A549 (cell line): ENCODE results near the gene PPP1R13L. TPM values are rescaled to one million over a fixed set of nuclear protein-coding genes. Genes with fewer than 3 reads are reported as not detected.

ENCODE experiments used
- ATAC-seq, 2 experiments: fragments of 200-7000 bp in 1 of 2; fragments of >200 bp in 1 of 2; cut with Nextera tagmentation in 1 of 2; cut with Tn5 transposase in 1 of 2; 3 replicates each; pipeline versions ENCODE4 v1.8.0 to v1.9.1; 2018 to 2020; ENCODE audit warnings: mild to moderate bottlenecking in 1 of 2, moderate library complexity in 1 of 2
- CTCF ChIA-PET: fragments of 300-600 bp; sonication (Branson Sonifier 250); formaldehyde crosslinking; extraction: SDS; loops from one replicate; lab custom pipeline; 2021; ENCODE audit warnings: antibody characterized with exemption, inconsistent platforms; lab: Yijun Ruan, JAX
- POLR2A ChIA-PET: fragments of 350-600 bp; formaldehyde crosslinking; extraction: SDS; loops from one replicate; lab custom pipeline; 2021; ENCODE audit warnings: antibody characterized with exemption, inconsistent platforms; lab: Yijun Ruan, JAX
- DNase-seq, 2 experiments: peaks; one replicate each; pipeline versions ENCODE4 v3.0.0 to v3.0.0-alpha.2; 2011 to 2016; ENCODE audit warnings: low read depth in 1 of 2, low spot score in 1 of 2
- FAIRE-seq: peaks from 2 replicates; lab custom pipeline; 2011; peaks lifted over from hg19 to GRCh38; lab: Jason Lieb, UNC
- H3K27ac ChIP-seq, 2 experiments: fragments of >200 bp; sonication (Bioruptor Twin); formaldehyde crosslinking; 3 replicates each; pipeline ENCODE4 v1.5.1; 2016 to 2017
- H3K4me1 ChIP-seq: fragments of >200 bp; sonication (Bioruptor Twin); formaldehyde crosslinking; 3 replicates; pipeline ENCODE4 v1.6.1; 2016
- H3K4me2 ChIP-seq: fragments of >200 bp; sonication (Bioruptor Twin); formaldehyde crosslinking; 3 replicates; pipeline ENCODE4 v1.6.1; 2016
- H3K4me3 ChIP-seq: fragments of >200 bp; sonication (Bioruptor Twin); formaldehyde crosslinking; 3 replicates; pipeline ENCODE4 v1.5.1; 2016
- H3K9me3 ChIP-seq: fragments of >200 bp; sonication (Bioruptor Twin); formaldehyde crosslinking; 3 replicates; pipeline ENCODE4 v1.6.1; 2016
- BHLHE40 ChIP-seq: IDR thresholded peaks from 2 replicates; pipeline ENCODE4 v1.6.1; 2012; ENCODE audit warnings: low read depth, low read length, inconsistent platforms
- CBX2 ChIP-seq: fragments of 200-600 bp; sonication (generic); IDR thresholded peaks from 2 replicates; pipeline ENCODE4 v1.6.1; 2016; ENCODE audit warnings: low read depth, mild to moderate bottlenecking, borderline replicate concordance
- CEBPB ChIP-seq, 2 experiments: fragments of >200 bp in 1 of 2; sonication (Bioruptor Twin) in 1 of 2; formaldehyde crosslinking in 1 of 2; IDR thresholded peaks; 2 replicates each; pipeline ENCODE4 v1.6.1; 2012 to 2016
- EHF ChIP-seq: fragments of 250-450 bp; sonication (Bioruptor Pico); IDR thresholded peaks from 2 replicates; pipeline ENCODE4 v1.5.0; 2020; ENCODE audit warnings: mild to moderate bottlenecking
- EHMT2 ChIP-seq: fragments of 200-600 bp; sonication (generic); IDR thresholded peaks from 2 replicates; pipeline ENCODE4 v1.6.1; 2016; ENCODE audit warnings: antibody characterized with exemption, low read depth, mild to moderate bottlenecking, moderate library complexity
- EP300 ChIP-seq, 2 experiments: fragments of >200 bp; sonication (Bioruptor Twin); formaldehyde crosslinking; IDR thresholded peaks; 2 replicates in 1 of 2; 3 replicates in 1 of 2; pipeline ENCODE4 v1.6.1; 2016 to 2017
- ESRRA ChIP-seq: fragments of 150-350 bp; IDR thresholded peaks from 2 replicates; pipeline ENCODE4 v1.6.1; 2014; ENCODE audit warnings: mild to moderate bottlenecking, low read length, borderline replicate concordance
- FOSB ChIP-seq: fragments of 250-450 bp; sonication (Bioruptor Pico); IDR thresholded peaks from 2 replicates; pipeline ENCODE4 v1.5.0; 2020; ENCODE audit warnings: mild to moderate bottlenecking, moderate library complexity
- FOSL2 ChIP-seq, 2 experiments: fragments of 450-650 bp in 1 of 2; fragments of >200 bp in 1 of 2; sonication (Bioruptor Twin) in 1 of 2; formaldehyde crosslinking; IDR thresholded peaks; 2 replicates each; pipeline versions ENCODE4 v1.5.0 to v1.6.1; 2016 to 2020; ENCODE audit warnings: mild to moderate bottlenecking in 1 of 2, moderate library complexity in 1 of 2
- FOXS1 ChIP-seq: fragments of 250-450 bp; sonication (Bioruptor Pico); IDR thresholded peaks from 2 replicates; pipeline ENCODE4 v1.5.0; 2020; ENCODE audit warnings: mild to moderate bottlenecking, moderate library complexity
- GATA3 ChIP-seq: IDR thresholded peaks from 2 replicates; pipeline ENCODE4 v1.6.1; 2012; ENCODE audit warnings: borderline replicate concordance
- HDAC2 ChIP-seq: fragments of 200-600 bp; sonication (generic); IDR thresholded peaks from 2 replicates; pipeline ENCODE4 v1.6.1; 2016
- HOXA7 ChIP-seq: fragments of 250-450 bp; sonication (Bioruptor Pico); IDR thresholded peaks from 2 replicates; pipeline ENCODE4 v1.5.0; 2020; ENCODE audit warnings: mild to moderate bottlenecking, moderate library complexity
- HOXB13 ChIP-seq: fragments of 250-450 bp; sonication (Bioruptor Pico); IDR thresholded peaks from 2 replicates; pipeline ENCODE4 v1.5.0; 2020; ENCODE audit warnings: low read depth, mild to moderate bottlenecking, moderate library complexity
- HOXB5 ChIP-seq: fragments of 250-450 bp; sonication (Bioruptor Pico); IDR thresholded peaks from 2 replicates; pipeline ENCODE4 v1.5.0; 2020; ENCODE audit warnings: mild to moderate bottlenecking, moderate library complexity
- JUN ChIP-seq, 2 experiments: fragments of >200 bp; sonication (Bioruptor Twin); formaldehyde crosslinking; IDR thresholded peaks; 2 replicates in 1 of 2; 3 replicates in 1 of 2; pipeline ENCODE4 v1.6.1; 2016 to 2017
- KDM1A ChIP-seq: fragments of 200-600 bp; sonication (generic); IDR thresholded peaks from 2 replicates; pipeline ENCODE4 v1.6.1; 2016; ENCODE audit warnings: low read depth, mild to moderate bottlenecking
- MAFK ChIP-seq: fragments of 450-650 bp; IDR thresholded peaks from 2 replicates; pipeline ENCODE4 v1.6.1; 2014; ENCODE audit not compliant: partially characterized antibody
- MAZ ChIP-seq: fragments of 150-350 bp; IDR thresholded peaks from 2 replicates; pipeline ENCODE4 v1.6.1; 2014; ENCODE audit warnings: antibody characterized with exemption, low read depth, low read length, borderline replicate concordance
- MYC ChIP-seq: IDR thresholded peaks from 2 replicates; pipeline ENCODE4 v1.6.1; 2012; ENCODE audit warnings: mild to moderate bottlenecking, inconsistent platforms, low read length, improper control_type of control experiment, borderline replicate concordance
- NFE2L2 ChIP-seq: fragments of 150-350 bp; conservative IDR thresholded peaks from 2 replicates; pipeline ENCODE4 v1.6.1; 2014; ENCODE audit warnings: low read length
- PHF8 ChIP-seq: fragments of 200-600 bp; sonication (generic); IDR thresholded peaks from 2 replicates; pipeline ENCODE4 v1.6.1; 2016; ENCODE audit warnings: low read depth, mild to moderate bottlenecking, antibody characterized with exemption, moderate library complexity, borderline replicate concordance
- POLR2A ChIP-seq: IDR thresholded peaks from 2 replicates; pipeline ENCODE4 v1.6.1; 2012; ENCODE audit warnings: mild to moderate bottlenecking, low read length
- POLR2AphosphoS2 ChIP-seq: conservative IDR thresholded peaks from 2 replicates; pipeline ENCODE4 v1.6.1; 2012; ENCODE audit warnings: low read length, improper control_type of control experiment, inconsistent platforms
- RARB ChIP-seq: fragments of 250-450 bp; sonication (Bioruptor Pico); IDR thresholded peaks from 2 replicates; pipeline ENCODE4 v1.8.0; 2021; ENCODE audit warnings: mild to moderate bottlenecking, moderate library complexity
- RFX5 ChIP-seq: fragments of 450-650 bp; IDR thresholded peaks from 2 replicates; pipeline ENCODE4 v1.7.1; 2014; ENCODE audit warnings: antibody characterized with exemption, mild to moderate bottlenecking, moderate library complexity
- SMC3 ChIP-seq: fragments of >200 bp; sonication (Bioruptor Twin); formaldehyde crosslinking; IDR thresholded peaks from 3 replicates; pipeline ENCODE4 v1.6.1; 2018; ENCODE audit warnings: inconsistent platforms
- TFCP2L1 ChIP-seq: fragments of 250-450 bp; sonication (Bioruptor Pico); IDR thresholded peaks from 2 replicates; pipeline ENCODE4 v1.5.0; 2021; ENCODE audit warnings: mild to moderate bottlenecking
- TP53 ChIP-seq: fragments of 250-450 bp; sonication (Bioruptor Pico); IDR thresholded peaks from 2 replicates; pipeline ENCODE4 v1.5.0; 2021; ENCODE audit warnings: mild to moderate bottlenecking, moderate library complexity
- ZFP36 ChIP-seq: fragments of 450-650 bp; IDR thresholded peaks from 2 replicates; pipeline ENCODE4 v1.6.1; 2014; ENCODE audit warnings: borderline replicate concordance; ENCODE audit not compliant: partially characterized antibody
- ZNF302 ChIP-seq: fragments of 250-450 bp; sonication (Bioruptor Pico); IDR thresholded peaks from 2 replicates; pipeline ENCODE4 v1.9.0; 2021; ENCODE audit warnings: inconsistent platforms, mild to moderate bottlenecking, moderate library complexity
- WGBS: methylation state at CpG from one replicate; pipeline ENCODE4 v1.1.6; 2017; ENCODE audit errors: missing lambda C conversion rate; 5-methylcytosine and 5-hydroxymethylcytosine counted together
- polyA plus RNA-seq, 4 experiments: library from polyadenylated mRNA; depleted of rRNA in 3 of 4; stranded (reverse); fragments of >200 nt; fragmentation: RNase III in 1 of 4; extraction: RNeasy Plus Mini Kit Qiagen cat#74134 plus additional on column Dnase treatment in 1 of 4; gene quantifications; 2 replicates in 3 of 4; 3 replicates in 1 of 4; pipeline ENCODE4 v1.2.3, GENCODE V29; 2011 to 2017
- TF ChIP-seq, protein P1 (sequence below): fragments of 450-650 bp; IDR thresholded peaks from 2 replicates; pipeline ENCODE4 v1.6.1; 2014; ENCODE audit warnings: antibody characterized with exemption
- TF ChIP-seq, protein P2 (sequence below): IDR thresholded peaks from 2 replicates; pipeline ENCODE4 v1.6.1; 2012; ENCODE audit warnings: low read depth, borderline replicate concordance
- TF ChIP-seq, protein P3 (sequence below): fragments of 250-450 bp; sonication (Bioruptor Pico); IDR thresholded peaks from 2 replicates; pipeline ENCODE4 v1.5.0; 2020; ENCODE audit warnings: low read depth, mild to moderate bottlenecking, moderate library complexity
- TF ChIP-seq, protein P4 (sequence below): fragments of >200 bp; sonication (Bioruptor Twin); formaldehyde crosslinking; IDR thresholded peaks from 3 replicates; pipeline ENCODE4 v1.6.1; 2016
- TF ChIP-seq, protein P5 (sequence below): IDR thresholded peaks from 2 replicates; pipeline ENCODE4 v1.6.1; 2012
- TF ChIP-seq, protein P6 (sequence below): IDR thresholded peaks from 2 replicates; pipeline ENCODE4 v1.6.1; 2012

The PPP1R13L gene
- polyA plus RNA-seq, 2 of the 4 experiments (the other 2 are of a cell fraction) = 3.2 to 18.9 TPM

DNA sequence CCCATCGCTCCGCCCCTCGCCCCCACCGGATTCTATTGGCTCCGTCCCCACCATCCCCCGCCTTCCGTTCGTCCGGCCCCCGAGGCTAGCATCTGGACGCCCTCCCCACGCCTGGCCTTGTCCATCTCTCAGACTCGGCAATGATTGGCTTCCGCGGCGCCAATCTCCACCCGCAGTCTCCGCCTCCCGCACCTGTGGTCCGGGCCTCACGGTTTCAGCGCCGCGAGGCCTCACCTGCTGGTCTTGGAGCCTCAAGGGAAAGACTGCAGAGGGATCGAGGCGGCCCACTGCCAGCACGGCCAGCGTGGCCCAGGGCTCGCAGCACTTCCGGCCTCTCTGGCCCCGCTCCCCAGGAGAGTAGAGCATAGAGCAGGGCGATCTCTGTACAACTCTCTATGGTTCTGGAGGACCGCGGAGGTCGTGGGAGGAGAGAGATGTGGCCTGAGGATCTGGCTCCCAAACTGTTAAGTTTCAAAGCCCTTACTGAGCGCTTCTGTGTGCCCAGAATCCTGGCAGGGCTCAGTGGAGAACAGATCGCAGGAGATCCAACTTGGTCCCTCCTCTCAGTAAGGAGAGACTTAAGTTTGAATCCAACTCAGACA lies 18.8 kb upstream of the PPP1R13L start, which contains the start of gene ERCC1:
TSS of gene ERCC1 (minus strand) at position 329 of the 602 bp plus-strand sequence. CDS start 543 bp downstream, outside the sequence.
- DNase-seq (peak; percentile 98), FAIRE-seq (peak; percentile 59), ATAC-seq (peak; percentile 77 to 87)
- peaks cover 31% of the 10 kb centered on the region for H3K4me1 ChIP-seq
- peak; percentile 48; the same call in 1 of the 2 replicates for TF ChIP-seq HOXB13 (CRISPR knock-in tag)
- TF ChIP-seq, protein P1, sequence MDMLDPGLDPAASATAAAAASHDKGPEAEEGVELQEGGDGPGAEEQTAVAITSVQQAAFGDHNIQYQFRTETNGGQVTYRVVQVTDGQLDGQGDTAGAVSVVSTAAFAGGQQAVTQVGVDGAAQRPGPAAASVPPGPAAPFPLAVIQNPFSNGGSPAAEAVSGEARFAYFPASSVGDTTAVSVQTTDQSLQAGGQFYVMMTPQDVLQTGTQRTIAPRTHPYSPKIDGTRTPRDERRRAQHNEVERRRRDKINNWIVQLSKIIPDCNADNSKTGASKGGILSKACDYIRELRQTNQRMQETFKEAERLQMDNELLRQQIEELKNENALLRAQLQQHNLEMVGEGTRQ = no peak
- no peak for TF ChIP-seq FOSL2 (IDR thresholded peaks at IDR 0.05)
- TF ChIP-seq FOSL2 (CRISPR knock-in tag; IDR thresholded peaks at IDR 0.05) = 0 out of 2 replicates have a peak, but pooled peaks have one; percentile 2
- TF ChIP-seq TP53 (CRISPR knock-in tag) = no peak; the same call in 1 of the 2 replicates
- TF ChIP-seq EHF (CRISPR knock-in tag) = peak; percentile 80; the same call in 1 of the 2 replicates
- peak; percentile 66; the same call in 1 of the 2 replicates for TF ChIP-seq HOXA7 (CRISPR knock-in tag)
- peak; percentile 75; the same call in 1 of the 2 replicates for TF ChIP-seq POLR2AphosphoS2
- TF ChIP-seq, protein P2, sequence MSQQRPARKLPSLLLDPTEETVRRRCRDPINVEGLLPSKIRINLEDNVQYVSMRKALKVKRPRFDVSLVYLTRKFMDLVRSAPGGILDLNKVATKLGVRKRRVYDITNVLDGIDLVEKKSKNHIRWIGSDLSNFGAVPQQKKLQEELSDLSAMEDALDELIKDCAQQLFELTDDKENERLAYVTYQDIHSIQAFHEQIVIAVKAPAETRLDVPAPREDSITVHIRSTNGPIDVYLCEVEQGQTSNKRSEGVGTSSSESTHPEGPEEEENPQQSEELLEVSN = peak; percentile 92
- no peak for TF ChIP-seq MAZ
- TF ChIP-seq EP300 (IDR thresholded peaks at IDR 0.05) = peak in 1 of 2 experiments; percentile 10; a peak in 1 of 5 replicates
- TF ChIP-seq, protein P3, sequence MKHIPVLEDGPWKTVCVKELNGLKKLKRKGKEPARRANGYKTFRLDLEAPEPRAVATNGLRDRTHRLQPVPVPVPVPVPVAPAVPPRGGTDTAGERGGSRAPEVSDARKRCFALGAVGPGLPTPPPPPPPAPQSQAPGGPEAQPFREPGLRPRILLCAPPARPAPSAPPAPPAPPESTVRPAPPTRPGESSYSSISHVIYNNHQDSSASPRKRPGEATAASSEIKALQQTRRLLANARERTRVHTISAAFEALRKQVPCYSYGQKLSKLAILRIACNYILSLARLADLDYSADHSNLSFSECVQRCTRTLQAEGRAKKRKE (CRISPR knock-in tag) = peak; percentile 80; the same call in 1 of the 2 replicates
- TF ChIP-seq ZNF302 (CRISPR knock-in tag) = no peak
- no peak for TF ChIP-seq SMC3
- 0 out of 2 replicates have a peak, but pooled peaks have one; percentile 45 for TF ChIP-seq FOXS1 (CRISPR knock-in tag)
- TF ChIP-seq MYC = peak; percentile 93
- TF ChIP-seq HOXB5 (CRISPR knock-in tag) = peak; percentile 82
- no peak for TF ChIP-seq TFCP2L1
- TF ChIP-seq BHLHE40 = 0 out of 2 replicates have a peak, but pooled peaks have one; percentile 38
- peak; percentile 84 for TF ChIP-seq POLR2A
- no peak for TF ChIP-seq CEBPB (IDR thresholded peaks at IDR 0.05)
- TF ChIP-seq, protein P4, sequence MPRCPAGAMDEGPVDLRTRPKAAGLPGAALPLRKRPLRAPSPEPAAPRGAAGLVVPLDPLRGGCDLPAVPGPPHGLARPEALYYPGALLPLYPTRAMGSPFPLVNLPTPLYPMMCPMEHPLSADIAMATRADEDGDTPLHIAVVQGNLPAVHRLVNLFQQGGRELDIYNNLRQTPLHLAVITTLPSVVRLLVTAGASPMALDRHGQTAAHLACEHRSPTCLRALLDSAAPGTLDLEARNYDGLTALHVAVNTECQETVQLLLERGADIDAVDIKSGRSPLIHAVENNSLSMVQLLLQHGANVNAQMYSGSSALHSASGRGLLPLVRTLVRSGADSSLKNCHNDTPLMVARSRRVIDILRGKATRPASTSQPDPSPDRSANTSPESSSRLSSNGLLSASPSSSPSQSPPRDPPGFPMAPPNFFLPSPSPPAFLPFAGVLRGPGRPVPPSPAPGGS = peak; percentile 74
- TF ChIP-seq KDM1A = no peak
- peak; percentile 46; the same call in 1 of the 2 replicates for TF ChIP-seq RARB (CRISPR knock-in tag)
- no peak for TF ChIP-seq EHMT2
- peak; percentile 94 to 97 for TF ChIP-seq JUN (IDR thresholded peaks at IDR 0.05)
- no peak for TF ChIP-seq MAFK
- peak; percentile 53; the same call in 1 of the 2 replicates for TF ChIP-seq GATA3
- TF ChIP-seq, protein P5, sequence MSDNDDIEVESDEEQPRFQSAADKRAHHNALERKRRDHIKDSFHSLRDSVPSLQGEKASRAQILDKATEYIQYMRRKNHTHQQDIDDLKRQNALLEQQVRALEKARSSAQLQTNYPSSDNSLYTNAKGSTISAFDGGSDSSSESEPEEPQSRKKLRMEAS = peak; percentile 99
- no peak for TF ChIP-seq ZFP36
- no peak for TF ChIP-seq HDAC2
- peak; percentile 24; the same call in 1 of the 2 replicates for TF ChIP-seq FOSB
- no peak for TF ChIP-seq NFE2L2
- TF ChIP-seq, protein P6, sequence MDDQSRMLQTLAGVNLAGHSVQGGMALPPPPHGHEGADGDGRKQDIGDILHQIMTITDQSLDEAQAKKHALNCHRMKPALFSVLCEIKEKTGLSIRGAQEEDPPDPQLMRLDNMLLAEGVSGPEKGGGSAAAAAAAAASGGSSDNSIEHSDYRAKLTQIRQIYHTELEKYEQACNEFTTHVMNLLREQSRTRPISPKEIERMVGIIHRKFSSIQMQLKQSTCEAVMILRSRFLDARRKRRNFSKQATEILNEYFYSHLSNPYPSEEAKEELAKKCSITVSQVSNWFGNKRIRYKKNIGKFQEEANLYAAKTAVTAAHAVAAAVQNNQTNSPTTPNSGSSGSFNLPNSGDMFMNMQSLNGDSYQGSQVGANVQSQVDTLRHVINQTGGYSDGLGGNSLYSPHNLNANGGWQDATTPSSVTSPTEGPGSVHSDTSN = peak; percentile 89
- no peak for TF ChIP-seq CBX2
- TF ChIP-seq RFX5 = 0 out of 2 replicates have a peak, but pooled peaks have one; percentile 39
- peak; percentile 87 for TF ChIP-seq PHF8
- TF ChIP-seq ESRRA = no peak
- ChIA-PET POLR2A (interaction anchor here (0.7 to 1.7 kb wide), 9 partner anchors 14 to 218 kb away, joined by 3 to 9 read pairs (median 5); partner anchors contain the start of gene PPP1R13L), CTCF (interaction anchor here (0.5 to 27.6 kb wide), 6 partner anchors 16 to 69 kb away, joined by 3 to 1883 read pairs (median 122); partner anchors contain the start of genes FOSB, PPM1N, PPP1R13L and RTN2)
- no peaks in the 10 kb centered on the region for H3K9me3 ChIP-seq
- H3K4me2 ChIP-seq = peak within 1 kb of the TSS; percentile 90
- WGBS = under 1% methylated on average over 7 of the region's 37 CpGs
- H3K4me3 ChIP-seq = peak within 1 kb of the TSS; percentile 58
- peak within 1 kb of the TSS; percentile 93 to 95 for H3K27ac ChIP-seq
